H1 (cell line): ENCODE data around the gene OR10C1. TPM values are rescaled to one million over a fixed set of nuclear protein-coding genes. Genes with fewer than 3 reads are reported as not detected.

Experiments used
- CTCF ChIA-PET: fragments of 300-600 bp; sonication (Branson Sonifier 250); formaldehyde crosslinking; loops from one replicate; lab custom pipeline; 2021; ENCODE audit not compliant: partially characterized antibody; lab: Charles Lee
- POLR2A ChIA-PET: fragments of 300-600 bp; sonication (Branson Sonifier 250); formaldehyde crosslinking; loops from one replicate; lab custom pipeline; 2021; ENCODE audit warnings: inconsistent platforms; ENCODE audit not compliant: partially characterized antibody; lab: Charles Lee
- DNase-seq, 2 experiments: peaks; one replicate each; pipeline versions ENCODE4 v3.0.0 to v3.0.0-alpha.2; 2010 to 2022; ENCODE audit warnings: low spot score in 2 of 2, low read depth in 1 of 2, mixed read lengths in 1 of 2
- FAIRE-seq: peaks from 2 replicates; lab custom pipeline; 2011; peaks lifted over from hg19 to GRCh38; lab: Jason Lieb, UNC
- H2AFZ ChIP-seq: 2 replicates; pipeline ENCODE4 v1.8.1; 2012; ENCODE audit warnings: low read length, inconsistent platforms
- H2AK5ac ChIP-seq: 2 replicates; pipeline ENCODE4 v1.6.1; 2013; ENCODE audit warnings: low read depth, low read length
- H2BK120ac ChIP-seq: replicated peaks from 2 replicates; pipeline ENCODE3; 2013; ENCODE audit warnings: low read depth, low read length, inconsistent platforms
- H2BK12ac ChIP-seq: 2 replicates; pipeline ENCODE4 v1.6.1; 2013; ENCODE audit warnings: low read depth, low read length
- H2BK15ac ChIP-seq: 2 replicates; pipeline ENCODE4 v1.6.1; 2013; ENCODE audit warnings: low read length
- H2BK20ac ChIP-seq: 2 replicates; pipeline ENCODE4 v1.6.1; 2013; ENCODE audit warnings: low read length
- H2BK5ac ChIP-seq: 2 replicates; pipeline ENCODE4 v1.6.1; 2013; ENCODE audit warnings: low read depth, low read length
- H3K14ac ChIP-seq: 2 replicates; pipeline ENCODE4 v1.6.1; 2013; ENCODE audit warnings: inconsistent platforms; ENCODE audit not compliant: insufficient read length
- H3K18ac ChIP-seq: 2 replicates; pipeline ENCODE4 v1.6.1; 2013; ENCODE audit warnings: low read length; ENCODE audit errors: extremely low read depth
- H3K23ac ChIP-seq: 2 replicates; pipeline ENCODE4 v1.6.1; 2013; ENCODE audit warnings: inconsistent platforms; ENCODE audit not compliant: insufficient read length
- H3K23me2 ChIP-seq: 2 replicates; pipeline ENCODE4 v1.6.1; 2013; ENCODE audit warnings: low read depth, low read length
- H3K27ac ChIP-seq: 2 replicates; pipeline ENCODE4 v1.6.1; 2011; ENCODE audit warnings: low read depth, low read length, inconsistent platforms
- H3K27me3 ChIP-seq, 4 experiments: replicated peaks in 1 of 4; 1 replicate in 1 of 4; 2 replicates in 3 of 4; pipeline versions ENCODE4 v1.6.1 to v1.8.1; 2011 to 2013; ENCODE audit warnings: low read length in 3 of 4, mild to moderate bottlenecking in 3 of 4, inconsistent platforms in 2 of 4, mixed read lengths in 2 of 4, moderate library complexity in 1 of 4; ENCODE audit not compliant: control insufficient read depth in 3 of 4, insufficient read depth in 3 of 4; ENCODE audit errors: extremely low read depth in 1 of 4
- H3K36me3 ChIP-seq, 4 experiments: 2 replicates each; pipeline versions ENCODE4 v1.6.1 to v1.8.1; 2011 to 2013; ENCODE audit warnings: mild to moderate bottlenecking in 4 of 4, low read length in 3 of 4, moderate library complexity in 2 of 4, control low read depth in 1 of 4, inconsistent platforms in 1 of 4; ENCODE audit not compliant: insufficient read depth in 4 of 4, control insufficient read depth in 2 of 4
- H3K4ac ChIP-seq: replicated peaks from 2 replicates; pipeline ENCODE3; 2013; ENCODE audit warnings: low read length, low read depth, mixed read lengths, inconsistent platforms; ENCODE audit not compliant: insufficient read length
- H3K4me1 ChIP-seq, 4 experiments: replicated peaks in 1 of 4; 1 replicate in 1 of 4; 2 replicates in 3 of 4; pipeline versions ENCODE4 v1.6.1 to v1.8.1; 2011 to 2013; ENCODE audit warnings: low read length in 3 of 4, inconsistent platforms in 2 of 4, mixed read lengths in 1 of 4; ENCODE audit not compliant: insufficient read depth in 4 of 4, control insufficient read depth in 3 of 4
- H3K4me2 ChIP-seq, 2 experiments: 2 replicates each; pipeline versions ENCODE4 v1.6.1 to v1.8.1; 2011 to 2013; ENCODE audit warnings: low read depth in 2 of 2, low read length in 2 of 2, control low read depth in 1 of 2, inconsistent platforms in 1 of 2, mild to moderate bottlenecking in 1 of 2; ENCODE audit not compliant: insufficient read depth in 1 of 2
- H3K4me3 ChIP-seq, 4 experiments: fragments of 200-600, 300-600 bp in 1 of 4; sonication (generic), shearing (Covaris generic), sonication (Bioruptor Twin) in 1 of 4; 2 replicates each; pipeline versions ENCODE4 v1.5.1 to v1.8.1; 2011 to 2016; ENCODE audit warnings: low read length in 4 of 4, low read depth in 3 of 4, control low read depth in 2 of 4, inconsistent platforms in 2 of 4, mild to moderate bottlenecking in 2 of 4, mixed read lengths in 1 of 4, moderate library complexity in 1 of 4; ENCODE audit not compliant: insufficient read depth in 2 of 4; ENCODE audit errors: extremely low read depth in 1 of 4
- H3K56ac ChIP-seq: replicated peaks from 2 replicates; pipeline ENCODE3; 2013; ENCODE audit warnings: low read depth, mild to moderate bottlenecking, mixed read lengths, low read length, inconsistent platforms; ENCODE audit not compliant: insufficient read length
- H3K79me1 ChIP-seq: 2 replicates; pipeline ENCODE4 v1.6.1; 2013; ENCODE audit warnings: low read depth, low read length, control low read depth
- H3K79me2 ChIP-seq, 2 experiments: 2 replicates each; pipeline versions ENCODE4 v1.6.1 to v1.8.1; 2012 to 2013; ENCODE audit warnings: low read length in 2 of 2, mild to moderate bottlenecking in 2 of 2, inconsistent platforms in 1 of 2; ENCODE audit not compliant: insufficient read depth in 2 of 2, control insufficient read depth in 1 of 2
- H3K9ac ChIP-seq, 4 experiments: replicated peaks in 1 of 4; 1 replicate in 1 of 4; 2 replicates in 3 of 4; pipeline versions ENCODE4 v1.6.1 to v1.8.1; 2011 to 2013; ENCODE audit warnings: low read depth in 3 of 4, low read length in 3 of 4, control low read depth in 2 of 4, mild to moderate bottlenecking in 2 of 4, moderate library complexity in 2 of 4, inconsistent platforms in 1 of 4; ENCODE audit errors: extremely low read depth in 1 of 4
- H3K9me3 ChIP-seq, 2 experiments: 2 replicates each; pipeline versions ENCODE4 v1.6.1 to v1.8.1; 2012 to 2013; ENCODE audit warnings: mild to moderate bottlenecking in 2 of 2, moderate library complexity in 2 of 2, control low read depth in 1 of 2, inconsistent platforms in 1 of 2, low read depth in 1 of 2, low read length in 1 of 2, mixed read lengths in 1 of 2; ENCODE audit not compliant: insufficient read depth in 2 of 2
- H4K20me1 ChIP-seq, 2 experiments: replicated peaks in 1 of 2; 2 replicates each; pipeline versions ENCODE3 to v1.8.1; 2011 to 2013; ENCODE audit warnings: inconsistent platforms in 2 of 2, low read length in 2 of 2, mild to moderate bottlenecking in 1 of 2; ENCODE audit not compliant: insufficient read depth in 2 of 2, control insufficient read depth in 1 of 2
- H4K5ac ChIP-seq: 2 replicates; pipeline ENCODE4 v1.6.1; 2013; ENCODE audit warnings: low read length, low read depth, mixed read lengths, inconsistent platforms; ENCODE audit not compliant: insufficient read length
- H4K8ac ChIP-seq: 2 replicates; pipeline ENCODE4 v1.8.0; 2013; ENCODE audit warnings: mild to moderate bottlenecking, moderate library complexity, low read length, inconsistent platforms; ENCODE audit not compliant: insufficient read depth; ENCODE audit errors: extremely low read depth
- H4K91ac ChIP-seq: replicated peaks from 2 replicates; pipeline ENCODE3; 2013; ENCODE audit warnings: low read length, mixed read lengths, inconsistent platforms; ENCODE audit not compliant: insufficient read length
- BRCA1 ChIP-seq: IDR thresholded peaks from 2 replicates; pipeline ENCODE4 v1.6.1; 2012; ENCODE audit warnings: low read depth, low read length, improper control_type of control experiment
- CHD1 ChIP-seq: IDR thresholded peaks from 2 replicates; pipeline ENCODE4 v1.6.1; 2012; ENCODE audit warnings: low read depth, low read length, improper control_type of control experiment
- FOSL1 ChIP-seq: IDR thresholded peaks from 2 replicates; pipeline ENCODE4 v1.6.1; 2011; ENCODE audit warnings: mild to moderate bottlenecking, low read depth, low read length, moderate library complexity; ENCODE audit not compliant: insufficient read depth
- HDAC2 ChIP-seq, 2 experiments: fragments of 300-600 bp in 1 of 2; sonication (generic) in 1 of 2; IDR thresholded peaks; 2 replicates each; pipeline ENCODE4 v1.6.1; 2011 to 2012; ENCODE audit warnings: low read depth in 2 of 2, low read length in 2 of 2, mild to moderate bottlenecking in 2 of 2, moderate library complexity in 2 of 2, borderline replicate concordance in 1 of 2, inconsistent platforms in 1 of 2
- JUND ChIP-seq: IDR thresholded peaks from 2 replicates; pipeline ENCODE4 v1.6.1; 2011; ENCODE audit warnings: mild to moderate bottlenecking, improper control_type of control experiment, low read length
- RBBP5 ChIP-seq: IDR thresholded peaks from 2 replicates; pipeline ENCODE4 v1.7.1; 2012; ENCODE audit warnings: low read depth, mild to moderate bottlenecking, inconsistent platforms, low read length, moderate library complexity, borderline replicate concordance
- SIN3A ChIP-seq, 2 experiments: IDR thresholded peaks in 1 of 2; conservative IDR thresholded peaks in 1 of 2; 2 replicates each; pipeline ENCODE4 v1.6.1; 2011 to 2012; ENCODE audit warnings: low read length in 2 of 2, improper control_type of control experiment in 1 of 2, low read depth in 1 of 2, mild to moderate bottlenecking in 1 of 2
- SP2 ChIP-seq: IDR thresholded peaks from 2 replicates; pipeline ENCODE4 v1.6.1; 2012; ENCODE audit warnings: mild to moderate bottlenecking, low read length, inconsistent platforms
- TAF7 ChIP-seq: optimal IDR thresholded peaks from 2 replicates; pipeline ENCODE3; 2011; ENCODE audit warnings: low read depth, mild to moderate bottlenecking, inconsistent platforms, low read length, moderate library complexity, borderline replicate concordance
- WGBS, 2 experiments: shearing (Covaris generic) in 1 of 2; methylation state at CpG; one replicate each; pipeline versions ENCODE4 v1.1.6 to v1.1.7; 2013 to 2015; ENCODE audit warnings: low lambda C conversion rate in 2 of 2, mixed read lengths in 2 of 2, inconsistent platforms in 1 of 2, low coverage in 1 of 2, missing lambda C conversion rate in 1 of 2; ENCODE audit not compliant: insufficient replicate concordance in 2 of 2, insufficient coverage in 1 of 2, insufficient read length in 1 of 2; ENCODE audit errors: extremely low coverage in 1 of 2, missing lambda C conversion rate in 1 of 2; 5-methylcytosine and 5-hydroxymethylcytosine counted together
- polyA plus RNA-seq, 7 experiments: library from polyadenylated mRNA; depleted of rRNA in 3 of 7; stranded (reverse) in 5 of 7; unstranded in 2 of 7; fragments of >200 nt in 5 of 7; fragments of 200-250 nt in 2 of 7; gene quantifications; 1 replicate in 5 of 7; 2 replicates in 1 of 7; 4 replicates in 1 of 7; pipeline versions ENCODE4 v1.2.1 to v1.2.3, GENCODE V29; 2011 to 2013; ENCODE audit warnings: missing spikeins in 2 of 7, mixed read lengths in 2 of 7
- total RNA-seq: library from RNA; stranded (reverse); fragmentation: NEBNext Ultra II Directional; extraction: Animal tissue kit (Norgen Biotek cat#: 25700); gene quantifications from 2 replicates; pipeline ENCODE4 v1.2.1, GENCODE V29; 2021
- TF ChIP-seq, protein P1 (sequence below), 3 experiments: IDR thresholded peaks; 1 replicate in 2 of 3; 2 replicates in 1 of 3; pipeline versions ENCODE4 v1.5.1 to v1.6.1; 2011; ENCODE audit warnings: low read length in 3 of 3, mild to moderate bottlenecking in 3 of 3, inconsistent platforms in 2 of 3, low read depth in 1 of 3, moderate library complexity in 1 of 3; ENCODE audit not compliant: insufficient read depth in 1 of 3; ENCODE audit errors: control extremely low read depth in 1 of 3
- TF ChIP-seq, protein P2 (sequence below): IDR thresholded peaks from 2 replicates; pipeline ENCODE4 v1.6.1; 2012; ENCODE audit warnings: inconsistent platforms

The OR10C1 gene
- total and polyA plus RNA-seq, 2 of the 8 experiments (the other 6 are each of a cell fraction or from before 2014, with no cell fraction given) = not detected

DNA sequence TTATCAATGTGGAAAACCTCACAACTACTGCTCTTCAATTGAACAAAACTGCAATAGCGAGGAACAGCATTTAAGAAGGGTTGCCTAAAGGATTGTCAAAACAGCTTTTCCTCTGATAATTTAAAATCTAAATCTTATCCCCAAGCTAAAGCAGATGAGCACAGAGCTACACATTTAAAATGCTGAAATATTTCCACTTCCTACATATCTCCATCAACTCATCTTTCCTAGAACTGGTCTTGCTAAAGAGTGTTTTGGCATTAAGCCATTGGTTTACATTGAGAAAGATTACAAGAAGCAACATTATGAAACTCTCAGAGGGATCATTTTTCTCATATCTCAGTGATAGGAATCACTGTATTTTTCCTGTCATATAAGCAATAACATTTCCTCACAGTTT, 3.6 kb downstream of the OR10C1 start:
- Histone ChIP-seq H3K79me2 (no peaks in the 10 kb centered on the region), H3K27ac (no peak overlapping the region), H2BK5ac (no peak overlapping the region), H3K9me3 (no peaks in the 10 kb centered on the region), H3K9ac (no peak overlapping the region), H3K23ac (no peak overlapping the region), H2AFZ (no peak overlapping the region), H4K5ac (no peak overlapping the region), H3K4me3 (no peak overlapping the region), H2BK20ac (no peak overlapping the region), H2BK12ac (no peak overlapping the region), H3K14ac (no peak overlapping the region), H4K91ac (no peak overlapping the region), H4K20me1 (no peaks in the 10 kb centered on the region), H2AK5ac (no peak overlapping the region), H4K8ac (no peak overlapping the region), H3K18ac (no peak overlapping the region), H3K4me2 (no peak overlapping the region), H3K23me2 (no peaks in the 10 kb centered on the region; the same call in 1 of the 2 replicates), H3K4me1 (peaks cover 0 to 3% (median 2%) of the 10 kb centered on the region in 4 experiments; a peak in 5 of 7 replicates), H2BK15ac (no peak overlapping the region), H3K4ac (no peak overlapping the region), H3K27me3 (no peaks in the 10 kb centered on the region), H2BK120ac (no peak overlapping the region), H3K79me1 (no peaks in the 10 kb centered on the region), H3K36me3 (no peaks in the 10 kb centered on the region), H3K56ac (no peak overlapping the region)
- CTCF ChIA-PET = no interaction called here
- POLR2A ChIA-PET = interaction anchor here (1.0 kb wide), 1 partner anchor 11 kb away, joined by 3 read pairs; no protein-coding TSS in a partner anchor
- no peak for FAIRE-seq
- 90% methylated on average over 1 of the region's 1 CpG; no CpG with 5 or more reads in 1 of the 2 experiments for WGBS, 2 experiments
- no peak for DNase-seq
- TF ChIP-seq TAF7 = no peak
- TF ChIP-seq RBBP5 = no peak
- TF ChIP-seq JUND = no peak
- TF ChIP-seq, protein P1, sequence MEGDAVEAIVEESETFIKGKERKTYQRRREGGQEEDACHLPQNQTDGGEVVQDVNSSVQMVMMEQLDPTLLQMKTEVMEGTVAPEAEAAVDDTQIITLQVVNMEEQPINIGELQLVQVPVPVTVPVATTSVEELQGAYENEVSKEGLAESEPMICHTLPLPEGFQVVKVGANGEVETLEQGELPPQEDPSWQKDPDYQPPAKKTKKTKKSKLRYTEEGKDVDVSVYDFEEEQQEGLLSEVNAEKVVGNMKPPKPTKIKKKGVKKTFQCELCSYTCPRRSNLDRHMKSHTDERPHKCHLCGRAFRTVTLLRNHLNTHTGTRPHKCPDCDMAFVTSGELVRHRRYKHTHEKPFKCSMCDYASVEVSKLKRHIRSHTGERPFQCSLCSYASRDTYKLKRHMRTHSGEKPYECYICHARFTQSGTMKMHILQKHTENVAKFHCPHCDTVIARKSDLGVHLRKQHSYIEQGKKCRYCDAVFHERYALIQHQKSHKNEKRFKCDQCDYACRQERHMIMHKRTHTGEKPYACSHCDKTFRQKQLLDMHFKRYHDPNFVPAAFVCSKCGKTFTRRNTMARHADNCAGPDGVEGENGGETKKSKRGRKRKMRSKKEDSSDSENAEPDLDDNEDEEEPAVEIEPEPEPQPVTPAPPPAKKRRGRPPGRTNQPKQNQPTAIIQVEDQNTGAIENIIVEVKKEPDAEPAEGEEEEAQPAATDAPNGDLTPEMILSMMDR (IDR thresholded peaks at IDR 0.05; ENCODE audit: control extremely low read depth in 1 of 3, insufficient read depth in 1 of 3, low read depth in 1 of 3, low read length in 3 of 3) = no peak
- no peak for TF ChIP-seq HDAC2 (IDR thresholded peaks at IDR 0.05; ENCODE audit: borderline replicate concordance in 1 of 2, low read depth in 2 of 2, low read length in 2 of 2)
- no peak for TF ChIP-seq SP2
- TF ChIP-seq CHD1 = no peak
- TF ChIP-seq SIN3A (conservative IDR thresholded peaks at IDR 0.05 in 1 of 2, IDR thresholded peaks at IDR 0.05 in 1 of 2; ENCODE audit: low read depth in 1 of 2, low read length in 2 of 2) = no peak
- TF ChIP-seq BRCA1 = no peak
- TF ChIP-seq, protein P2, sequence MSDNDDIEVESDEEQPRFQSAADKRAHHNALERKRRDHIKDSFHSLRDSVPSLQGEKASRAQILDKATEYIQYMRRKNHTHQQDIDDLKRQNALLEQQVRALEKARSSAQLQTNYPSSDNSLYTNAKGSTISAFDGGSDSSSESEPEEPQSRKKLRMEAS = no peak
- TF ChIP-seq FOSL1 = no peak
